HTERT RPE-1 (cell line): ENCODE data around the gene PSD4.

Experiments
- in situ Hi-C: fragments of 300-500 bp; cut with MboI; formaldehyde crosslinking; loops from 4 replicates; pipeline ENCODE4 v1.14.3; 2020; ENCODE audit warnings: low sequenced_read_pairs

Gene PSD4

DNA sequence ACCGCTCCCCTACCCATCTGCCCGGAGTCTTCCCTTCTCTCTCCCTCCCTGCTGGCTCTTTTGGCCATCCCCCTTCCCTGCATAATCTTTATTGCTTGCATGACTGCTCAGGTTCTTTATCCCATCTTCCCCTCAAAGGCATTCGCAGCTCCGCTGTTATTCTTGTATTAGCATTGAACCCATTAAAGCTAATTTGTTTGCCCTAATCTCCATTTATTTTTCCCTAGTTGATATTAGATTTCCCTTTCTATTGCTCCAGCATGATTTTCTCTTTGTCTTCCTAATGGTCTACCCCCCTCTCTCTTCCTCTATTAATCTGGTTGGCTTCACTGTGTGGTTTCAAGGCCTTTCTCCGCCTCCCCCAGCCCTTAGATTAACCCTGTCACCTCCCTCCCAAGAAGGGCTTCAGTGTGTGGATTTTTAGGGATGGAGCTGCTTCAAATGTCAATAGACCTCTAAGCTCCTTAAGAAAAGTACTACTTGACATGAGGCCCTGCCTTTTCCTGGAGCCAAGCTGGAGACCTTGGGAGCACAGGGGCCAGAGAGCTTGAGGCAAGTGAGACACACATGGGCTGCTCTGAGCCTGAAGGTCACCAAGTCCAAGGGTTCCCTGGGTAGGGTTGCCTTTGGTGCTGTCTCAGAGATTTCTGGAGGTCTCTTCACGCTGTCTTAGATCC lies 84.8 kb downstream of the PSD4 start:
- in situ Hi-C loops: no loop called here
